ENCODE measurements around the gene HDAC4.

DNA sequence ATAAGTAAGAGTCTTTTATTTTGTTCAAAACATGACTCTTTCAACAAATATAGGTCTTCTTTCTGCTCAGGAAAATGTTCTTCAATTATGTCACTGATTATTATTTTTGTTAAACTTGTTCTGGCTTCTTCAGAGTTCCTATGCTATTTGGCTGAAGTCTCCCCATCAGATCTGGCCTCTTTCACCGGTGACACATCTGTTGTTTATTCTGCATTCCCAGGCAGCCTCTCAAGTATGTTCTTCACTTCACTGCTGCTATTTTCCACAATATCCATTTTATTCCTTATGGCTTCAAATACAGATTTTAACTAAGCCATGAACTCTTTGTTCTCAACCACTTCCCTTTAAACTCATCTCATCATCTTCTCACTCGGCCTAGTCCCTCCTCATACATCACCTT, 45.7 kb downstream of the HDAC4 start:
- TF ChIP-seq, protein P1, sequence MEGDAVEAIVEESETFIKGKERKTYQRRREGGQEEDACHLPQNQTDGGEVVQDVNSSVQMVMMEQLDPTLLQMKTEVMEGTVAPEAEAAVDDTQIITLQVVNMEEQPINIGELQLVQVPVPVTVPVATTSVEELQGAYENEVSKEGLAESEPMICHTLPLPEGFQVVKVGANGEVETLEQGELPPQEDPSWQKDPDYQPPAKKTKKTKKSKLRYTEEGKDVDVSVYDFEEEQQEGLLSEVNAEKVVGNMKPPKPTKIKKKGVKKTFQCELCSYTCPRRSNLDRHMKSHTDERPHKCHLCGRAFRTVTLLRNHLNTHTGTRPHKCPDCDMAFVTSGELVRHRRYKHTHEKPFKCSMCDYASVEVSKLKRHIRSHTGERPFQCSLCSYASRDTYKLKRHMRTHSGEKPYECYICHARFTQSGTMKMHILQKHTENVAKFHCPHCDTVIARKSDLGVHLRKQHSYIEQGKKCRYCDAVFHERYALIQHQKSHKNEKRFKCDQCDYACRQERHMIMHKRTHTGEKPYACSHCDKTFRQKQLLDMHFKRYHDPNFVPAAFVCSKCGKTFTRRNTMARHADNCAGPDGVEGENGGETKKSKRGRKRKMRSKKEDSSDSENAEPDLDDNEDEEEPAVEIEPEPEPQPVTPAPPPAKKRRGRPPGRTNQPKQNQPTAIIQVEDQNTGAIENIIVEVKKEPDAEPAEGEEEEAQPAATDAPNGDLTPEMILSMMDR (IDR thresholded peaks at IDR 0.05) = no peak
- no peak for TF ChIP-seq POLR2AphosphoS5 (IDR thresholded peaks at IDR 0.05; ENCODE audit: low read depth, low read length)
